Measurements from ENCODE around the gene SAMD4A. TPM values are rescaled to one million over a fixed set of nuclear protein-coding genes. Genes with fewer than 3 reads are reported as not detected.

Gene SAMD4A
- total RNA-seq, 1 donor from 2014 or later, result 30.0 TPM

DNA sequence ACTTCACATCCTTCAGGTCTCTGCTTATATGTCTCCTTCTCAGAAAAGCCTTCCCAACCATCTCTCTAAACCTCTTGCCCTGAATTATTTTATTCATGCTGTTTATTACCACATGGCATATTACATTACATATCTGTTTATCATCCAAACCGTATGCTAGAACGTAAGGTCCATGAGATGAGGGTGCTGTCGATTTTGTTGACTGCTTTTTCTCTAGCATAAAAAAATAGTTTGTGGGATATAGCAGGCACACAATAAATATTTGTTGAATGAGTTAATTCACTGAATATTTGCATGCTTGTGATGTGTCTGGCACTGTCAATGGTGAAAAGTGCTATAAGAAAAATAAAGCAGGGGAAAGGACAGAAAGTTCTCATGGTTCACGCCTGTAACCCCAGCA is 22.9 kb downstream of the SAMD4A start:
- H3K36me3 Mint-ChIP-seq, result peaks cover 19% of the 10 kb centered on the region
- H3K4me1 Mint-ChIP-seq, result peaks cover 5% of the 10 kb centered on the region
- no peak overlapping the region for H3K4me3 Mint-ChIP-seq
- H3K9me3 Mint-ChIP-seq, result peaks cover 26% of the 10 kb centered on the region
- DNase-seq (ENCODE audit: low spot score in 2 of 2, unreplicated experiment in 2 of 2), result no peak
- no peak overlapping the region for H3K27ac Mint-ChIP-seq
- H3K27me3 Mint-ChIP-seq (ENCODE audit: low read depth), result no peaks in the 10 kb centered on the region
- TF ChIP-seq, protein P1, sequence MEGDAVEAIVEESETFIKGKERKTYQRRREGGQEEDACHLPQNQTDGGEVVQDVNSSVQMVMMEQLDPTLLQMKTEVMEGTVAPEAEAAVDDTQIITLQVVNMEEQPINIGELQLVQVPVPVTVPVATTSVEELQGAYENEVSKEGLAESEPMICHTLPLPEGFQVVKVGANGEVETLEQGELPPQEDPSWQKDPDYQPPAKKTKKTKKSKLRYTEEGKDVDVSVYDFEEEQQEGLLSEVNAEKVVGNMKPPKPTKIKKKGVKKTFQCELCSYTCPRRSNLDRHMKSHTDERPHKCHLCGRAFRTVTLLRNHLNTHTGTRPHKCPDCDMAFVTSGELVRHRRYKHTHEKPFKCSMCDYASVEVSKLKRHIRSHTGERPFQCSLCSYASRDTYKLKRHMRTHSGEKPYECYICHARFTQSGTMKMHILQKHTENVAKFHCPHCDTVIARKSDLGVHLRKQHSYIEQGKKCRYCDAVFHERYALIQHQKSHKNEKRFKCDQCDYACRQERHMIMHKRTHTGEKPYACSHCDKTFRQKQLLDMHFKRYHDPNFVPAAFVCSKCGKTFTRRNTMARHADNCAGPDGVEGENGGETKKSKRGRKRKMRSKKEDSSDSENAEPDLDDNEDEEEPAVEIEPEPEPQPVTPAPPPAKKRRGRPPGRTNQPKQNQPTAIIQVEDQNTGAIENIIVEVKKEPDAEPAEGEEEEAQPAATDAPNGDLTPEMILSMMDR (IDR thresholded peaks at IDR 0.05; ENCODE audit: unreplicated experiment), result no peak

DNA sequence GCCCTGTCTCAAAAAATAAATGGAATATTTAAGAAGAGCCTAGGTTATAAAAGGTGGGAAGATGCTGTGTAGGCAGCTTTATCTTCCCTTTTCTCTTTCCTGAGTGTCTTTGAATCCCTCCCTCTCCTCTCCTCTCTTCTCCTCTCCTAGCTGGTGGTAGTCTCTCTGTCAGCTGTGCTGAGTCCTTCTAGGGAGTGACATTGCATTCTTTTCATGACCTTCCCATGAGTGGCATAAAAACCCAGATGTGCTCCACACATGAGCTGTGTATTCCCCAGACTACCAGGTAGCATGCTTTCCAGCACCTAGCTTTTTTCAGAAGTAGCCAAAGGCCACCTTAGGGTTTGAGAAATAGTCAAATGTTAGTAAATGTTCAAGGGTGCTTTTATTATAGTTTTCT is 23.6 kb downstream of the SAMD4A start:
- H3K36me3 Mint-ChIP-seq, result peaks cover 19% of the 10 kb centered on the region
- TF ChIP-seq, protein P1 (IDR thresholded peaks at IDR 0.05; ENCODE audit: unreplicated experiment), result no peak
- no peak overlapping the region for H3K4me3 Mint-ChIP-seq
- H3K27ac Mint-ChIP-seq, result no peak overlapping the region
- no peak for DNase-seq (ENCODE audit: low spot score in 2 of 2, unreplicated experiment in 2 of 2)
- no peaks in the 10 kb centered on the region for H3K27me3 Mint-ChIP-seq (ENCODE audit: low read depth)
- peaks cover 5% of the 10 kb centered on the region for H3K4me1 Mint-ChIP-seq
- H3K9me3 Mint-ChIP-seq, result peaks cover 26% of the 10 kb centered on the region

DNA sequence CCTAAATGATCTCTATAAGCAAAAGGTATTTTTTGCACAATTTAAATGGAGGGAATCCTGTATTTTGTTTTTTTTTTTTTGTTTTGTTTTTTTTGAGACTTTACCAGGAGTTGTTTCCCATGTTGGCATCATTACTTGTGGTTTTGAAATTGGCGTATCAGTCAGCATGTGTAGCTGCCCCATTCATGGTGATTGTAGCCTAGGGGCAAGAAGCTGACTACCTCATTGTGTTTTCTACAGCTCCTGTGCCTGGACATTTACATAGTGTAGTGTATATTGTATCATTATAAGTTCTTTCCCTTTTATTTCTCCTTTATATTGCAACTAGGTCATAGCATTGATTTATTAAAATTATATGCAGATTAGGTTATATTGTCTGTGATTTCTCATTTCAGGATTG is 24.5 kb downstream of the SAMD4A start:
- H3K9me3 Mint-ChIP-seq, result peaks cover 16% of the 10 kb centered on the region
- peaks cover 5% of the 10 kb centered on the region for H3K4me1 Mint-ChIP-seq
- no peak for DNase-seq (ENCODE audit: low spot score in 2 of 2, unreplicated experiment in 2 of 2)
- TF ChIP-seq, protein P1 (IDR thresholded peaks at IDR 0.05; ENCODE audit: unreplicated experiment), result no peak
- H3K27me3 Mint-ChIP-seq (ENCODE audit: low read depth), result no peaks in the 10 kb centered on the region
- no peak overlapping the region for H3K4me3 Mint-ChIP-seq
- peaks cover 9% of the 10 kb centered on the region for H3K36me3 Mint-ChIP-seq
- H3K27ac Mint-ChIP-seq, result no peak overlapping the region

DNA sequence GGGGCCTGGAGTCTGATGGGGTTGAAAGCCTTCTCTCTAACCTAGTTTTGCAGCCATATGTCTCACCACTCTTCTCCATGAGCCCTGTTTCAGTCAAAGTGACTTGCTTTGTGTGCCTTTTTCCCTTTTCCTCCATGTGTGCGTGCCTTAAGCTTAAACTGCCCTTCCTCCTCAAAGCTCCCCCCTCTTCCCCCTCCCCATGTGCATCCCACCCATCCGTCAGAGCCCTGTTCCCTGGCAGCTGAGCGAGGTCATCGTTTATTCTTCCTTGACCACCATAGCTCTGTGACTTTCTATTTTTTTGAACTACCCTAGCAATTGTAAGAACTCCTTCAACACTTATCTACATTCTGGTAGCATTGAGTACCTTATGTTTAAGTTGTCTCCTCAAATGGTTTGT is 24.9 kb downstream of the SAMD4A start:
- no peak overlapping the region for H3K27ac Mint-ChIP-seq
- H3K4me3 Mint-ChIP-seq, result no peak overlapping the region
- peaks cover 12% of the 10 kb centered on the region for H3K9me3 Mint-ChIP-seq
- no peaks in the 10 kb centered on the region for H3K27me3 Mint-ChIP-seq (ENCODE audit: low read depth)
- TF ChIP-seq, protein P1 (IDR thresholded peaks at IDR 0.05; ENCODE audit: unreplicated experiment), result no peak
- peaks cover 5% of the 10 kb centered on the region for H3K4me1 Mint-ChIP-seq
- DNase-seq (ENCODE audit: low spot score in 2 of 2, unreplicated experiment in 2 of 2), result no peak
- H3K36me3 Mint-ChIP-seq, result peaks cover 5% of the 10 kb centered on the region

DNA sequence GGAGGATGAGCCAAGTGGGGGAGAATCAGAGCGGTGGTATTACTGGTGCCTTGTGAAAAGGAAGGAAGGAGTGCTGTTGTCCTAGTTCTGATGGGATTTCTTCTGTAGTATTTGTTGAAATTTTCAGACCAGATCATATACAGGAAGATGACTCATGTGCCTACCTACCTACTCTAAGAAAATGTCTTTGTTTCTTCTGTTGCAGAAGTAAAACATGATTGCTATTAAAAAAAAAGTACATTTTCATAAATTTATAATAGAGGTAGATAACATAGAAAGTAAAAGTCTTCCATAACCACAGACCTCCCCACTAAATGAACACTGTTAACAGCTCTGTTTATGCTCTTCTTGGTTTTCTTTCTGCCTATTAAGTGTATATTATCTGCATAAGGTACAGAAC is 26.9 kb downstream of the SAMD4A start:
- Mint-ChIP-seq H3K9me3 (no peaks in the 10 kb centered on the region), H3K4me1 (peaks cover 5% of the 10 kb centered on the region), H3K27me3 (ENCODE audit: low read depth) (no peaks in the 10 kb centered on the region), H3K36me3 (no peaks in the 10 kb centered on the region), H3K4me3 (no peak overlapping the region), H3K27ac (no peak overlapping the region)
- TF ChIP-seq, protein P1 (IDR thresholded peaks at IDR 0.05; ENCODE audit: unreplicated experiment), result no peak
- DNase-seq (ENCODE audit: low spot score in 2 of 2, unreplicated experiment in 2 of 2), result no peak

DNA sequence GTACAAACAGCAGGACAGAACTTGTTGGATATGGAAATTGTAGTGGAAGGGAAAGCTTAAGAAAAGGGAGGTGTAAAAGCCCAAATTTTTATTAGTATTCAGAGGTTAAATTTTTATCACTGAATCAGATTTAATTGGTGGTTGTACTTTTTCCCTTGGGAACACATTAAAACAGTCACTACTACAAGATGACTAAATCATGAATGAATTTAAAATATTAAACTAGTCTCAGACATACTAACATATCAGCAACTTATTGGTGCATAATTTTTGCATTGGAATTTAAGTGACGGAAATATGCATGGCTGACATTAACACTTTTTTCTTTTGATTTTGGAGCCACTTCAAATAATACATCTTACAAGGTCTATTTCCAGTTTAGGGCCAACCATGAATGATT is 27.6 kb downstream of the SAMD4A start:
- no peaks in the 10 kb centered on the region for H3K27me3 Mint-ChIP-seq (ENCODE audit: low read depth)
- H3K4me3 Mint-ChIP-seq, result no peak overlapping the region
- TF ChIP-seq, protein P1 (IDR thresholded peaks at IDR 0.05; ENCODE audit: unreplicated experiment), result no peak
- H3K27ac Mint-ChIP-seq, result no peak overlapping the region
- H3K4me1 Mint-ChIP-seq, result peaks cover 7% of the 10 kb centered on the region
- H3K36me3 Mint-ChIP-seq, result no peaks in the 10 kb centered on the region
- no peak for DNase-seq (ENCODE audit: low spot score in 2 of 2, unreplicated experiment in 2 of 2)
- H3K9me3 Mint-ChIP-seq, result no peaks in the 10 kb centered on the region

Measured in mesothelial cell of epicardium (in vitro differentiated cells).